Measurements from ENCODE around the gene PLA2G6. TPM values are rescaled to one million over a fixed set of nuclear protein-coding genes. Genes with fewer than 3 reads are reported as not detected.

The PLA2G6 gene
- total RNA-seq, 1 experiment from 2014 or later: 24.1 TPM

GRCh38 chr22:38173641-38173906, 8.1 kb downstream of the PLA2G6 start:
- no peak overlapping the region for H3K4me2 ChIP-seq (ENCODE audit: insufficient read depth, insufficient read length, low read length)
- WGBS (ENCODE audit: extremely low coverage, insufficient read length, low lambda C conversion rate): no CpG with 5 or more reads among the region's 4 CpGs
- peaks cover 0 to 4% (median 3%) of the 10 kb centered on the region in 3 experiments; a peak in 4 of 7 replicates for H3K36me3 Mint-ChIP-seq (ENCODE audit: insufficient read depth in 1 of 3, low read depth in 3 of 3)

More at GRCh38 chr22:38173641-38173906, 8.1 kb downstream of the PLA2G6 start:
- no peak overlapping the region for H3K27ac ChIP-seq (ENCODE audit: insufficient read length, low read depth, low read length)
- no peak overlapping the region for H2AK5ac ChIP-seq (ENCODE audit: insufficient read length, low read length)
- Mint-ChIP-seq H3K4me3 (no peak overlapping the region), H3K9me3 (no peaks in the 10 kb centered on the region), H3K27me3 (ENCODE audit: low read depth) (peaks cover 3% of the 10 kb centered on the region; the same call in 1 of the 2 replicates), H3K4me1 (peaks cover 11 to 21% of the 10 kb centered on the region in 2 experiments), H3K27ac (no peak overlapping the region)
- no peaks in the 10 kb centered on the region for H4K20me1 ChIP-seq (ENCODE audit: control insufficient read depth, insufficient read depth, insufficient read length)
- no peaks in the 10 kb centered on the region for H3K79me2 ChIP-seq (ENCODE audit: insufficient read depth, low read length)
- no peak overlapping the region for H3K56ac ChIP-seq (ENCODE audit: insufficient read length, low read depth, low read length)
- H2BK5ac ChIP-seq (ENCODE audit: insufficient read length, low read length): no peak overlapping the region
- no peak overlapping the region for H2BK20ac ChIP-seq (ENCODE audit: low read depth, low read length, poor library complexity, severe bottlenecking)
- H2BK12ac ChIP-seq (ENCODE audit: insufficient read length, low read depth, low read length): no peak overlapping the region
- no peak overlapping the region for H3T11ph ChIP-seq (ENCODE audit: low read length)
- H2AFZ ChIP-seq (ENCODE audit: low read length): no peak overlapping the region
- H3K79me1 ChIP-seq (ENCODE audit: insufficient read depth, low read depth, low read length, poor library complexity, severe bottlenecking): no peaks in the 10 kb centered on the region
- no peak for TF ChIP-seq CTCF (conservative IDR thresholded peaks at IDR 0.05)
- no peaks in the 10 kb centered on the region for H3K27me3 ChIP-seq (ENCODE audit: insufficient read depth, low read length)
- H3K9ac ChIP-seq (ENCODE audit: extremely low read depth, insufficient read length, low read length): no peak overlapping the region
- no peak overlapping the region for H2BK15ac ChIP-seq (ENCODE audit: low read depth, low read length)
- H3K14ac ChIP-seq (ENCODE audit: insufficient read depth, low read length): no peak overlapping the region
- DNase-seq: no peak
- no peaks in the 10 kb centered on the region; the same call in 1 of the 2 replicates for H3K4me1 ChIP-seq (ENCODE audit: insufficient read depth, low read length)
- no peak overlapping the region for H3K23ac ChIP-seq (ENCODE audit: insufficient read length, low read depth, low read length)
- H4K91ac ChIP-seq (ENCODE audit: insufficient read length, low read depth, low read length): no peak overlapping the region
- no peaks in the 10 kb centered on the region for H3K23me2 ChIP-seq (ENCODE audit: insufficient read length, low read depth, low read length, poor library complexity, severe bottlenecking)
- no peak overlapping the region for H3K4ac ChIP-seq (ENCODE audit: low read depth, low read length)
- no peak overlapping the region for H2BK120ac ChIP-seq (ENCODE audit: low read depth, low read length, poor library complexity, severe bottlenecking)
- no peak overlapping the region for H4K5ac ChIP-seq (ENCODE audit: insufficient read length, low read depth, low read length)
- no peak overlapping the region for H4K8ac ChIP-seq (replicated peaks; ENCODE audit: insufficient read length, low read depth, low read length)
- H3K18ac ChIP-seq (ENCODE audit: insufficient read length, low read depth, low read length): no peak overlapping the region
- H3K9me3 ChIP-seq (ENCODE audit: control insufficient read depth, low read depth, low read length): no peaks in the 10 kb centered on the region

All from H9 (cell line).